ENCODE measurements around the gene MYOCOS.
"Not testable (repeated sequence)": the region's sequence is repeated elsewhere in the genome, so short reads cannot be mapped to it uniquely, and the experiment has no call there.

The MYOCOS gene

GRCh38 chr1:171656206-171656605, 34.2 kb downstream of the MYOCOS start:
- DNase-seq, result not testable (repeated sequence)

- DNase-seq, result no peak
Measured at GRCh38 chr1:171661076-171661650, 39.1 kb downstream of the MYOCOS start.

DNA sequence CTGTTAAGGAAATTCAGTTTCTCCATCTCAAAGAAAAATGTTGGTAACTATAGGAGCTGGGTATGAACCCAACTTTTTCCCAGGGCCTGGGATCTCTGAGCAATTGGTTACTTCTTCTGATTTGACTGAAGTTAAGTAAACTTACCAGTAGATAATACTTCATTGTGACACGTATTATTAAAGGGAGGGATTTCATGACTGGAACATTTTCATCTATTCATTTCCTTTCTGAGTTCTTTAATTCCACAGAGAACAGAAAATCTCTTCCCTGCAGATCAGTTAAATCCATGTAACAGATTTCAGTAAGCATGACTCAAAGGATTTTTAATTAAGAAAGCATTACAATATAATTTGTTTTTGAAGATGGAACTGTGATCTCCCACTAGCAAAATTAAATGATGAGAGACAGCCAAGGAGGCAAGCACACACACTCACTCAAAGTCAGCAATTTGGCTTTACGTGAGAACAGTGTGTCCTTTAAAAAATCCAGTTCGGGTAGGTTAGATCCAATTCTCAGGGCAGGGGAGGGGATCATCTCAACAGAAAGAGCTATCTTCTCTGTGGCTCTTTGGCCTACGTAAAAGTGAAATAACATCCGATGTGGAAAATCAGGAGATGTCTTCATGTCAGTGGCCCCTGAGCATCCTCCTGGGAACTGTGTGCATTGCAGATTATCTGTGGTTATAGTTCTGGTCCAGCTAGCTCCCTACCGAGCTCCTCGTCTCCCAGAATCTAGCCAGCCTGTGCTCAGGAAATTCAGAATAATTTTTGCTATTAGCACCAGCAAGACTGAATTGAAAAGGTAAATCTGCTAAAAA, 41.2 kb downstream of the MYOCOS start:
- DNase-seq, result no peak

- DNase-seq, result no peak
Measured at GRCh38 chr1:171663854-171664575, 42.0 kb downstream of the MYOCOS start.

GRCh38 chr1:171664976-171665375, 42.9 kb downstream of the MYOCOS start:
- DNase-seq, result no peak

DNA sequence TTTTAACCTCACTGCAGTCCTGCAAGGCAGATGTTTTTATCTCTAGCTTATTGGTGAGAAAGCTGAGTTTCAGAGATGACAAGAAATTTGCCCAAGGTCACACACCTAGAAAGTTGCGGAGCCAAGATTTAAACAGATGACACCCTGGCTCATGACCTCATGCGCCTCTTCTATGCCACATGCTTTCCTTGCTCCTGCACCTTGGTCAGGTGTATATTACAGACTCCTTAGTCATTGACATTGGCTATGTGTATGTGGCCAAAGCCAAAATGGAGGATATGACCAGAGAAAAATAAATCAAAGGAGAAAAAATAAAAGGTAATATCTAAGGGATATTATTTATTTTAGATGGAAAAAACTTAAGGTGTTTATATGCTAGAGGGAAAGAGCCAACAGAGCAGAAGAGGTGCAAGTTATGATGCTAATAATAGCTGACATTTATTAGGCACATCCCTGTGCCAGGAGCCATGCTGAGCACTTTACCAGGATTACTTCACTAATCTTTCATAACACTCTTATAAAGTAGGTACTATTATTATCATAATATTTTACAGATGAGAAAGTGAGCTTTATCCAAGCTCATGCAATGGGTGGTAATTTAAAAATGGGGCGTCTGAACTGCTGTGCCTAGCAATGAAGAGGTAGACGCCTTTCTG, 44.2 kb downstream of the MYOCOS start:
- no peak for DNase-seq

- no peak for DNase-seq
Measured at GRCh38 chr1:171668372-171668771, 46.3 kb downstream of the MYOCOS start.

GRCh38 chr1:171670739-171671138, 48.7 kb downstream of the MYOCOS start:
- no peak for DNase-seq

DNA sequence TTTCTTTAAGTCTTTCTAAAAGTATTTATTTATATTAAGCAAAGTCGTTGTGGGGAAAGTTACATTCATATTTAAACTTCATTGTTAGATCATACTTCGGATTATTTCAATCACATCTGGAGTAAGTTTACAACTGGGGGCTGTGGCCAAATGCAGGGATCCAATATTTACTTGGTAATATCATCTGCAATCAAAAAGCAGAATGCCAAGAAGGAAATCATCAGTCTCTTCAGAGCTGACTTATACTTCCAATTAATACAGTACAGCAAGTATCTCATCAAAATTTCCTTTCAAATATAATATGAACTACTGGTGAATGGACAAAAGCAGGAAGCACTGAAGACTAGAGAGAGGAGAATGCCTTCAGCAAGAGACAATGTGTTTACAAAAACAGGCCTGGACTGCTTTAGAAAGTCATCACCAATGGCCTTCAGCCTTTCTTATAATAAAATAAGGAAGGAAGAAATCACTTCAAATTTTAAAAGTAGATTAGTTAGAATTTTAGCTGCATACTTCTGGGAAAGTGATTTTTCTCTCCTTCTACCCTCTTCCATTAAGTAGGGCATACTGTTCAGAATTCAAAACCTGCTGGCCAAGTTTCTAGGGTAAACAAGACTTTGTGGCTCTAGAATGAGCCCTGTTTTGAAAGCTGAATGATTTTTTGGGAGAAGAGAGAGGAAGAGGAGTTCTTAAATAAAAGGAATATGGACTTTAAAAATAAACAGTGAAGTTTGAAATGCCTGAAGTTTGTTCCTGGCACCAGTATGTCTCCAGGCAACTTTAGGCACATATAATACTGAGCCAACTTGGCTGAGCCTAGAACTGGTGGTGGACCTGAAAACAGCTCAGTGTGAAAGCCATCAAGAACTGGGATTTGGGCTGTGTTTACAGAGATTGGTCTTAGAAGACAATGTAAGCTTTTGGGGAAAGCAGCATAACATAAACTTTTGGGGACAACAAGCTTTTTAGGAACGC, 52.7 kb downstream of the MYOCOS start:
- no peak for DNase-seq
